SK-N-SH treated with all-trans-retinoic acid at 6 μM for 48 hours (cell line): ENCODE data around the gene NME3.

ENCODE experiments used
- ARNTL ChIP-seq: fragments of 450-650 bp; formaldehyde crosslinking; IDR thresholded peaks from 2 replicates; pipeline ENCODE4 v1.5.0; 2020; ENCODE audit warnings: low read depth, mild to moderate bottlenecking, moderate library complexity, borderline replicate concordance
- CSDC2 ChIP-seq: fragments of 250-450 bp; sonication (Bioruptor Pico); IDR thresholded peaks from 2 replicates; pipeline ENCODE4 v1.5.0; 2020; ENCODE audit warnings: mild to moderate bottlenecking, moderate library complexity
- RARB ChIP-seq: fragments of 250-450 bp; sonication (Bioruptor Pico); IDR thresholded peaks from 2 replicates; pipeline ENCODE4 v1.8.0; 2021; ENCODE audit warnings: mild to moderate bottlenecking, moderate library complexity
- TCF4 ChIP-seq: fragments of 250-450 bp; sonication (Bioruptor Pico); IDR thresholded peaks from 2 replicates; pipeline ENCODE4 v1.8.0; 2021; ENCODE audit warnings: mild to moderate bottlenecking, moderate library complexity, borderline replicate concordance
- TOX ChIP-seq: fragments of 250-450 bp; sonication (Bioruptor Pico); IDR thresholded peaks from 2 replicates; pipeline ENCODE4 v1.8.0; 2021; ENCODE audit warnings: mild to moderate bottlenecking, moderate library complexity, borderline replicate concordance
- ZFP3 ChIP-seq: fragments of 250-450 bp; sonication (Bioruptor Pico); IDR thresholded peaks from 2 replicates; pipeline ENCODE4 v1.5.0; 2020; ENCODE audit warnings: mild to moderate bottlenecking, moderate library complexity
- ZNF565 ChIP-seq: fragments of 450-650 bp; formaldehyde crosslinking; conservative IDR thresholded peaks from 2 replicates; pipeline ENCODE4 v1.5.0; 2020; ENCODE audit warnings: low read depth, mild to moderate bottlenecking, moderate library complexity

DNA sequence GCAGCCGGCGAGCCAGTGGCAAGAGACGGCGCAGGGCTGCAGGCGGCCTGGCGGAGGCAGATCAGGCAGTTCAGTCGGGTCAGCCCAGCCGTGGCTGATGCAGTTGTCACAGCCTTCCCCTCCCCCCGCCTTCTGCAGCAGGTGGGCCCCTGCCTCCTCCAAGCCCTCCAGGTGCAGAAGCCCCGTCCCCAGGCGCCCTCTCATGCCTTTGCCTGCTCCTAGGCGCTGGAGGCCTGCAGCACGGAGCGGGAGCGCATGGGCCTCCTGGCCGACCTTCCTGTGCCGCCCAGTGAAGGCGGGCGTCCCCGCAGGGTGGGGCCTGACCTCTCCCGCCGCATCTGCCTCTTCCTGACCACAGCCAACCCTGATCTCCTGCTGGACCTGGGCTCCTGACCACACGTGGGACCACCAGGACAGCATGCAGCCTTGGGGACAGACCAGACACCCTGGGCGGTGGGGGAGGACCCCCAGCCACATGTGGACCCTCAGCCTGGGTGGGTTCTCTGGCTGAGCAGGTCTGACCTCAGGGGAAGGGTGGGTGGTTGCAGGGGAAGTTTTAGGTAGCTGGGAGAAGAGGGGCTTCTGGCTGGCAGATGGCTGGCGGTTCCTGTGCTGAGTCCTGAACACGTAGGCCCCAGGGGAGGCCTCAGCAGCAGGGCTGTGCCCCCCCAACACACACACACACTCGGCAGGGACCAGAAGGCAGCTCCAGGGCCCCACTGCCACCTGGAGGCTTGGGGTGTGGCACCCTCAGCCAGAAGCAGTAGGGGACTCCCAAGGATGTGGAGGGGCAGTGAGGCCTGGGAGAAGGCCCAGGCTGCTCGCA is 4.7 kb upstream of the NME3 start:
- no peak for TF ChIP-seq TOX (CRISPR knock-in tag)
- TF ChIP-seq RARB, result no peak
- no peak for TF ChIP-seq CSDC2 (CRISPR knock-in tag)
- TF ChIP-seq ZNF565 (CRISPR knock-in tag), result no peak
- TF ChIP-seq TCF4, result no peak
- no peak for TF ChIP-seq ARNTL (CRISPR knock-in tag)
- TF ChIP-seq ZFP3 (CRISPR knock-in tag), result no peak
